Neutrophil (primary cell): Measurements from ENCODE around the gene ME3.
"Not testable (repeated sequence)": the region's sequence is repeated elsewhere in the genome, so short reads cannot be mapped to it uniquely, and the experiment has no call there.

Experiments used
- H3K27ac ChIP-seq: fragments of 200-600 bp; sonication (generic); 2 replicates; pipeline ENCODE4 v1.5.1; 2016; ENCODE audit warnings: mild to moderate bottlenecking, moderate library complexity
- H3K27me3 ChIP-seq: fragments of 200-600 bp; sonication (generic); 2 replicates; pipeline ENCODE4 v1.6.0; 2016; ENCODE audit warnings: mild to moderate bottlenecking
- H3K36me3 ChIP-seq: fragments of 200-600 bp; sonication (generic); 2 replicates; pipeline ENCODE4 v1.5.1; 2017
- H3K4me1 ChIP-seq, 2 experiments: fragments of 200-600 bp in 1 of 2; sonication (generic) in 1 of 2; 1 replicate in 1 of 2; 2 replicates in 1 of 2; pipeline versions ENCODE4 v1.5.1 to v1.6.1; 2013 to 2016; ENCODE audit warnings: low read depth in 1 of 2, low read length in 1 of 2, mild to moderate bottlenecking in 1 of 2, moderate library complexity in 1 of 2; ENCODE audit not compliant: control insufficient read depth in 1 of 2, insufficient read depth in 1 of 2
- H3K4me3 ChIP-seq, 2 experiments: fragments of 200-600 bp in 1 of 2; sonication (generic) in 1 of 2; 1 replicate in 1 of 2; 2 replicates in 1 of 2; pipeline ENCODE4 v1.5.1; 2013 to 2016; ENCODE audit warnings: low read depth in 1 of 2, low read length in 1 of 2, mild to moderate bottlenecking in 1 of 2, moderate library complexity in 1 of 2
- H3K9me3 ChIP-seq: fragments of 200-600 bp; sonication (generic); 2 replicates; pipeline ENCODE4 v1.5.1; 2016
- CTCF ChIP-seq: fragments of 200-600 bp; sonication (generic); IDR thresholded peaks from 2 replicates; pipeline ENCODE4 v1.5.1; 2016; ENCODE audit warnings: antibody characterized with exemption

The ME3 gene

DNA sequence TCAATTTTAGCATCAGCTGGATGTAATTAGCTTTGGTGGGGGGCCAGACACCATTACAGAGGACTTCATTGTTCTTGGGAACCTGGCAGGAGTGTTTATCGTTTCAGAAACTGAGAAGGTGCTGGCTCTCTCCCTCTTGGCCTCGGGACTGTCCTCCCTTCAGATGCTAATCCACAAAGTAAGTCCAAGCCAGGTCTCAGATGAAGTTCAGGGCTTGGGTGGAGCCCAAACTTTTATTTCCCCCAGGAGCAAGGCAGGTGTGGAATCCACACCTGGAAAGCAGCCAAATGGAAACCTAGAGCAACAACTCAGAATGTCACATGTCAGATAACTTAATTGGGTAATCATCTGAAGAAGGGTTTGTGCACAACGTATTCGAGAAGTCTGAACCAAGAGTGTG is 119.2 kb downstream of the ME3 start:
- Histone ChIP-seq H3K27me3 (no peaks in the 10 kb centered on the region), H3K4me3 (no peak overlapping the region), H3K9me3 (no peaks in the 10 kb centered on the region), H3K27ac (no peak overlapping the region), H3K4me1 (no peaks in the 10 kb centered on the region), H3K36me3 (no peaks in the 10 kb centered on the region)
- no peak for TF ChIP-seq CTCF

DNA sequence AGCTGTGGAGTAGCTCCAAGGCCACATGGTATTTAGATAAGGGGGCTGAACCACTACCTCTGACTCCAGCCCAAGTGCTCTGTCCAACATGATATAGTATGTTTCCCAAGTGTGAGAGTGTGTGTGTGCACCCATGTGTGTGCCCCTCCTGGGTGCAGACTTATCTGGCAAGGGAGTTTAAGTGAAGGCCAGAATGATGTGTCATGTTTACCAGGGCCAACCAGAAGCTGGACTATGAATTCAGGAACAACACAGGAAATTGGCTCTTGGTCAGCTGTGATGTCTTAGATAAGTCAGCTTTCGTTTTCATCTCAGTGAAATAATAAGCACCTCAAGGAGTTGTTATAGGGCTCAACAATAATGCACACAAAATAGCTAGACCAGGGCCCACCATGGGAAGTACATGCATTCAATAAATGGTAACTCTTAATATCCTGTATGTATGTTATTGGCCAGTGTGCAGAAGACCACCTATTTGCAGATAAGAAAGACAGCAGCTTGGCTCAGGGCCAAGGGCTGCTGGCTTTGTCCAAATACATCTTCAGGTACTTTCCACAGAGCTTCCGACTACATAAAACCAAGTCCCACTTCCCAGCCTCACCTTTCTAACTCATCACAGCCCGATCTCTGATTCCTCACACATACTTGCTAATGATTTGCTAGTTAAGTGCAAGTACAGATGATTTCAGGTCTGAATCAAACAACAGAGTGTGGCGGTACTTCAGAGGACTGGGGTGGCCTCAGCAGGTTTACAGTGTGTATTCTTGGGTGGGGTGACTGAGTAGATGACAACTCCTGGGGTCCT is 120.9 kb downstream of the ME3 start:
- Histone ChIP-seq H3K36me3 (no peaks in the 10 kb centered on the region), H3K9me3 (no peaks in the 10 kb centered on the region), H3K27me3 (no peaks in the 10 kb centered on the region), H3K4me3 (no peak overlapping the region), H3K4me1 (no peaks in the 10 kb centered on the region), H3K27ac (no peak overlapping the region)
- no peak for TF ChIP-seq CTCF

GRCh38 chr11:86550757-86551156 is 121.7 kb downstream of the ME3 start:
- Histone ChIP-seq H3K27me3 (no peaks in the 10 kb centered on the region), H3K36me3 (no peaks in the 10 kb centered on the region), H3K9me3 (no peaks in the 10 kb centered on the region), H3K27ac (no peak overlapping the region), H3K4me3 (no peak overlapping the region), H3K4me1 (no peaks in the 10 kb centered on the region)
- TF ChIP-seq CTCF = no peak

GRCh38 chr11:86548271-86548917 is 124.0 kb downstream of the ME3 start:
- Histone ChIP-seq H3K27ac (no peak overlapping the region), H3K27me3 (no peaks in the 10 kb centered on the region), H3K9me3 (no peaks in the 10 kb centered on the region), H3K4me3 (no peak overlapping the region), H3K36me3 (no peaks in the 10 kb centered on the region), H3K4me1 (no peaks in the 10 kb centered on the region)
- TF ChIP-seq CTCF = no peak

GRCh38 chr11:86547727-86548126 is 124.7 kb downstream of the ME3 start:
- Histone ChIP-seq H3K4me3 (no peak overlapping the region), H3K9me3 (no peaks in the 10 kb centered on the region), H3K4me1 (no peaks in the 10 kb centered on the region), H3K27me3 (no peaks in the 10 kb centered on the region), H3K36me3 (no peaks in the 10 kb centered on the region), H3K27ac (no peak overlapping the region)
- TF ChIP-seq CTCF = no peak

- not testable (repeated sequence) for H3K9me3 ChIP-seq, H3K36me3 ChIP-seq, H3K4me3 ChIP-seq, H3K4me1 ChIP-seq, H3K27ac ChIP-seq, H3K27me3 ChIP-seq
Observed at GRCh38 chr11:86541299-86541698, 131.1 kb downstream of the ME3 start.
